Middle frontal gyrus (tissue), 1 donor: Measurements from ENCODE around the gene WDR55.
A peak's percentile ranks its signal among the peaks of the same experiment; 100 is the strongest.
"Not testable (repeated sequence)": the region's sequence is repeated elsewhere in the genome, so short reads cannot be mapped to it uniquely, and the experiment has no call there.

ENCODE experiments used
- DNase-seq: peaks from one replicate; pipeline ENCODE4 v3.0.0-alpha.2; 2015; ENCODE audit warnings: low spot score; ENCODE audit errors: extremely low spot score

WDR55 gene

GRCh38 chr5:140708787-140709186, 44.1 kb downstream of the WDR55 start:
- not testable (repeated sequence) for DNase-seq

- peak; percentile 75 for DNase-seq
These were observed 46.3 kb downstream of the WDR55 start for GRCh38 chr5:140710899-140711552.

- no peak for DNase-seq
These were observed 47.1 kb downstream of the WDR55 start for GRCh38 chr5:140711794-140712193.

- DNase-seq: no peak
These were observed 48.9 kb downstream of the WDR55 start for GRCh38 chr5:140713562-140714094.

GRCh38 chr5:140716238-140716637, 51.5 kb downstream of the WDR55 start:
- DNase-seq: not testable (repeated sequence)

GRCh38 chr5:140718266-140718592, 53.5 kb downstream of the WDR55 start:
- no peak for DNase-seq

- not testable (repeated sequence) for DNase-seq
These were observed 56.0 kb downstream of the WDR55 start for GRCh38 chr5:140720738-140721137.

GRCh38 chr5:140721395-140721794, 56.7 kb downstream of the WDR55 start:
- not testable (repeated sequence) for DNase-seq
